ENCODE results near the gene KAT8. TPM values are rescaled to one million over a fixed set of nuclear protein-coding genes. Genes with fewer than 3 reads are reported as not detected.

Gene KAT8
- total and polyA plus RNA-seq, 2 of the 13 experiments (the other 11 are each of a cell fraction or from before 2014, with no cell fraction given), result 79.0 to 84.2 TPM

- TF ChIP-seq, protein P1, sequence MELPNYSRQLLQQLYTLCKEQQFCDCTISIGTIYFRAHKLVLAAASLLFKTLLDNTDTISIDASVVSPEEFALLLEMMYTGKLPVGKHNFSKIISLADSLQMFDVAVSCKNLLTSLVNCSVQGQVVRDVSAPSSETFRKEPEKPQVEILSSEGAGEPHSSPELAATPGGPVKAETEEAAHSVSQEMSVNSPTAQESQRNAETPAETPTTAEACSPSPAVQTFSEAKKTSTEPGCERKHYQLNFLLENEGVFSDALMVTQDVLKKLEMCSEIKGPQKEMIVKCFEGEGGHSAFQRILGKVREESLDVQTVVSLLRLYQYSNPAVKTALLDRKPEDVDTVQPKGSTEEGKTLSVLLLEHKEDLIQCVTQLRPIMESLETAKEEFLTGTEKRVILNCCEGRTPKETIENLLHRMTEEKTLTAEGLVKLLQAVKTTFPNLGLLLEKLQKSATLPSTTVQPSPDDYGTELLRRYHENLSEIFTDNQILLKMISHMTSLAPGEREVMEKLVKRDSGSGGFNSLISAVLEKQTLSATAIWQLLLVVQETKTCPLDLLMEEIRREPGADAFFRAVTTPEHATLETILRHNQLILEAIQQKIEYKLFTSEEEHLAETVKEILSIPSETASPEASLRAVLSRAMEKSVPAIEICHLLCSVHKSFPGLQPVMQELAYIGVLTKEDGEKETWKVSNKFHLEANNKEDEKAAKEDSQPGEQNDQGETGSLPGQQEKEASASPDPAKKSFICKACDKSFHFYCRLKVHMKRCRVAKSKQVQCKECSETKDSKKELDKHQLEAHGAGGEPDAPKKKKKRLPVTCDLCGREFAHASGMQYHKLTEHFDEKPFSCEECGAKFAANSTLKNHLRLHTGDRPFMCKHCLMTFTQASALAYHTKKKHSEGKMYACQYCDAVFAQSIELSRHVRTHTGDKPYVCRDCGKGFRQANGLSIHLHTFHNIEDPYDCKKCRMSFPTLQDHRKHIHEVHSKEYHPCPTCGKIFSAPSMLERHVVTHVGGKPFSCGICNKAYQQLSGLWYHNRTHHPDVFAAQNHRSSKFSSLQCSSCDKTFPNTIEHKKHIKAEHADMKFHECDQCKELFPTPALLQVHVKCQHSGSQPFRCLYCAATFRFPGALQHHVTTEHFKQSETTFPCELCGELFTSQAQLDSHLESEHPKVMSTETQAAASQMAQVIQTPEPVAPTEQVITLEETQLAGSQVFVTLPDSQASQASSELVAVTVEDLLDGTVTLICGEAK (IDR thresholded peaks at IDR 0.05), result no peak
- TF ChIP-seq, protein P1 (CRISPR knock-in tag; IDR thresholded peaks at IDR 0.05), result no peak; the same call in 1 of the 2 replicates
- TF ChIP-seq IKZF1 (IDR thresholded peaks at IDR 0.05) (no peak), GPN1 (CRISPR knock-in tag; IDR thresholded peaks at IDR 0.05; ENCODE audit: borderline replicate concordance) (peak; percentile 84), HCFC1 (IDR thresholded peaks at IDR 0.05; ENCODE audit: low read depth, low read length) (peak; percentile 91), ARNT2 (CRISPR knock-in tag; IDR thresholded peaks at IDR 0.05; ENCODE audit: low read depth) (peak; percentile 67), EP300 (IDR thresholded peaks at IDR 0.05; ENCODE audit: low read depth in 2 of 2, low read length in 2 of 2) (no peak), EP300 (CRISPR knock-in tag; IDR thresholded peaks at IDR 0.05; ENCODE audit: borderline replicate concordance) (no peak; the same call in 1 of the 2 replicates), ZSCAN30 (CRISPR knock-in tag; IDR thresholded peaks at IDR 0.05) (no peak), CBFB (CRISPR knock-in tag; IDR thresholded peaks at IDR 0.05) (peak; percentile 39; the same call in 1 of the 2 replicates), ZBTB25 (CRISPR knock-in tag; IDR thresholded peaks at IDR 0.05) (no peak; the same call in 1 of the 2 replicates), ZNF598 (CRISPR knock-in tag; IDR thresholded peaks at IDR 0.05; ENCODE audit: borderline replicate concordance) (peak; percentile 36; the same call in 1 of the 2 replicates), ZNF543 (CRISPR knock-in tag; IDR thresholded peaks at IDR 0.05) (no peak), PAWR (CRISPR knock-in tag; IDR thresholded peaks at IDR 0.05; ENCODE audit: borderline replicate concordance) (no peak), ZZZ3 (CRISPR knock-in tag; IDR thresholded peaks at IDR 0.05; ENCODE audit: borderline replicate concordance) (peak; percentile 72; the same call in 1 of the 2 replicates), ISL2 (CRISPR knock-in tag; IDR thresholded peaks at IDR 0.05) (0 out of 2 replicates have a peak, but pooled peaks have one; percentile 12)
- TF ChIP-seq, protein P2, sequence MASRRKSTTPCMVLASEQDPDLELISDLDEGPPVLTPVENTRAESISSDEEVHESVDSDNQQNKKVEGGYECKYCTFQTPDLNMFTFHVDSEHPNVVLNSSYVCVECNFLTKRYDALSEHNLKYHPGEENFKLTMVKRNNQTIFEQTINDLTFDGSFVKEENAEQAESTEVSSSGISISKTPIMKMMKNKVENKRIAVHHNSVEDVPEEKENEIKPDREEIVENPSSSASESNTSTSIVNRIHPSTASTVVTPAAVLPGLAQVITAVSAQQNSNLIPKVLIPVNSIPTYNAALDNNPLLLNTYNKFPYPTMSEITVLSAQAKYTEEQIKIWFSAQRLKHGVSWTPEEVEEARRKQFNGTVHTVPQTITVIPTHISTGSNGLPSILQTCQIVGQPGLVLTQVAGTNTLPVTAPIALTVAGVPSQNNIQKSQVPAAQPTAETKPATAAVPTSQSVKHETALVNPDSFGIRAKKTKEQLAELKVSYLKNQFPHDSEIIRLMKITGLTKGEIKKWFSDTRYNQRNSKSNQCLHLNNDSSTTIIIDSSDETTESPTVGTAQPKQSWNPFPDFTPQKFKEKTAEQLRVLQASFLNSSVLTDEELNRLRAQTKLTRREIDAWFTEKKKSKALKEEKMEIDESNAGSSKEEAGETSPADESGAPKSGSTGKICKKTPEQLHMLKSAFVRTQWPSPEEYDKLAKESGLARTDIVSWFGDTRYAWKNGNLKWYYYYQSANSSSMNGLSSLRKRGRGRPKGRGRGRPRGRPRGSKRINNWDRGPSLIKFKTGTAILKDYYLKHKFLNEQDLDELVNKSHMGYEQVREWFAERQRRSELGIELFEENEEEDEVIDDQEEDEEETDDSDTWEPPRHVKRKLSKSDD (CRISPR knock-in tag; IDR thresholded peaks at IDR 0.05; ENCODE audit: low read depth), result peak; percentile 63; the same call in 1 of the 2 replicates
These were observed 9.2 kb upstream of the KAT8 start, which contains the start of gene BCKDK (continued) for GRCh38 chr16:31108035-31108793.

Measured in HepG2 (cell line).